MM.1S (cell line): Measurements from ENCODE around the gene SNRPD3.

Experiments used
- DNase-seq: peaks from one replicate; pipeline ENCODE4 v3.0.0-alpha.2; 2015
- H2AFZ ChIP-seq: fragments of 300-600 bp; sonication (generic); 2 replicates; pipeline ENCODE4 v1.6.0; 2016; ENCODE audit warnings: antibody characterized with exemption, low read length
- H3F3A ChIP-seq: fragments of 300-600 bp; sonication (generic); 2 replicates; pipeline ENCODE4 v1.6.1; 2016; ENCODE audit warnings: mild to moderate bottlenecking, antibody characterized with exemption, low read length, moderate library complexity, mixed read lengths; ENCODE audit not compliant: insufficient read depth
- H3K27ac ChIP-seq: fragments of 300-600 bp; sonication (generic); 2 replicates; pipeline ENCODE4 v1.5.1; 2016; ENCODE audit warnings: mild to moderate bottlenecking, low read length
- H3K27me3 ChIP-seq: fragments of 300-600 bp; sonication (generic); replicated peaks from 2 replicates; pipeline ENCODE4 v1.6.0; 2016; ENCODE audit warnings: low read length; ENCODE audit not compliant: insufficient read depth
- H3K36me3 ChIP-seq: fragments of 300-600 bp; sonication (generic); replicated peaks from 2 replicates; pipeline ENCODE4 v1.6.1; 2016; ENCODE audit warnings: mild to moderate bottlenecking, low read length, mixed read lengths; ENCODE audit not compliant: insufficient read depth
- H3K4me1 ChIP-seq: fragments of 300-600 bp; sonication (generic); 2 replicates; pipeline ENCODE4 v1.6.1; 2016; ENCODE audit warnings: low read length, mixed read lengths
- H3K4me2 ChIP-seq: fragments of 300-600 bp; sonication (generic); 2 replicates; pipeline ENCODE4 v1.6.0; 2016; ENCODE audit warnings: low read depth, low read length
- H3K4me3 ChIP-seq: fragments of 300-600 bp; sonication (generic); 2 replicates; pipeline ENCODE4 v1.5.1; 2016; ENCODE audit warnings: low read length, mixed read lengths
- H3K79me2 ChIP-seq: fragments of 300-600 bp; sonication (generic); 2 replicates; pipeline ENCODE4 v1.6.1; 2016; ENCODE audit warnings: mixed run types, low read length, mixed read lengths
- H3K9ac ChIP-seq: fragments of 300-600 bp; sonication (generic); 2 replicates; pipeline ENCODE4 v1.6.1; 2016; ENCODE audit warnings: low read length, mixed read lengths
- H3K9me2 ChIP-seq: fragments of 300-600 bp; sonication (generic); replicated peaks from 2 replicates; pipeline ENCODE4 v1.6.1; 2016; ENCODE audit warnings: mild to moderate bottlenecking, low read length, mixed read lengths; ENCODE audit not compliant: insufficient read depth
- H3K9me3 ChIP-seq: fragments of 300-600 bp; sonication (generic); replicated peaks from 2 replicates; pipeline ENCODE4 v1.6.1; 2016; ENCODE audit warnings: mild to moderate bottlenecking, low read length, mixed read lengths; ENCODE audit not compliant: insufficient read depth
- H4K20me1 ChIP-seq: fragments of 300-600 bp; sonication (generic); 2 replicates; pipeline ENCODE4 v1.6.1; 2016; ENCODE audit warnings: mild to moderate bottlenecking, low read length, moderate library complexity, mixed read lengths; ENCODE audit not compliant: insufficient read depth
- CTCF ChIP-seq: fragments of 300-600 bp; sonication (generic); IDR thresholded peaks from 2 replicates; pipeline ENCODE4 v1.5.1; 2016; ENCODE audit warnings: antibody characterized with exemption, low read length, mixed read lengths
- EZH2 ChIP-seq: fragments of 300-600 bp; sonication (generic); optimal IDR thresholded peaks from 2 replicates; pipeline ENCODE3; 2017; ENCODE audit warnings: low read depth, mild to moderate bottlenecking, antibody characterized with exemption, low read length, mixed read lengths
- EZH2phosphoT487 ChIP-seq: fragments of 300-600 bp; sonication (generic); IDR thresholded peaks from 2 replicates; pipeline ENCODE4 v1.6.1; 2018; ENCODE audit warnings: antibody characterized with exemption, low read length

SNRPD3 gene

GRCh38 chr22:24564376-24565058, 8.7 kb downstream of the SNRPD3 start:
- no peaks in the 10 kb centered on the region; the same call in 1 of the 2 replicates for H3F3A ChIP-seq
- no peak overlapping the region for H3K27ac ChIP-seq
- peaks cover 44% of the 10 kb centered on the region for H4K20me1 ChIP-seq
- TF ChIP-seq EZH2phosphoT487 (no peak), CTCF (no peak), EZH2 (no peak)
- no peaks in the 10 kb centered on the region for H3K9me3 ChIP-seq
- H3K4me3 ChIP-seq, result no peak overlapping the region
- H3K36me3 ChIP-seq, result peaks cover 16% of the 10 kb centered on the region
- H3K9me2 ChIP-seq, result no peaks in the 10 kb centered on the region
- H2AFZ ChIP-seq, result no peak overlapping the region
- DNase-seq, result no peak
- H3K27me3 ChIP-seq, result no peaks in the 10 kb centered on the region
- H3K79me2 ChIP-seq, result peaks cover 94% of the 10 kb centered on the region
- H3K4me2 ChIP-seq, result no peak overlapping the region
- H3K4me1 ChIP-seq, result no peaks in the 10 kb centered on the region; the same call in 1 of the 2 replicates
- no peak overlapping the region for H3K9ac ChIP-seq

- TF ChIP-seq CTCF (no peak), EZH2phosphoT487 (no peak), EZH2 (no peak)
- DNase-seq, result no peak
- Histone ChIP-seq H2AFZ (no peak overlapping the region), H3K4me3 (no peak overlapping the region), H3K9ac (no peak overlapping the region), H3K4me1 (no peaks in the 10 kb centered on the region; the same call in 1 of the 2 replicates), H3K36me3 (peaks cover 16% of the 10 kb centered on the region), H3K27ac (no peak overlapping the region), H3K9me2 (no peaks in the 10 kb centered on the region), H4K20me1 (peaks cover 44% of the 10 kb centered on the region), H3F3A (no peaks in the 10 kb centered on the region; the same call in 1 of the 2 replicates), H3K4me2 (no peak overlapping the region), H3K9me3 (no peaks in the 10 kb centered on the region), H3K79me2 (peaks cover 94% of the 10 kb centered on the region), H3K27me3 (no peaks in the 10 kb centered on the region)
Observed at GRCh38 chr22:24565077-24565476, 9.3 kb downstream of the SNRPD3 start.

- Histone ChIP-seq H3K4me3 (no peak overlapping the region), H3K9ac (no peak overlapping the region), H2AFZ (no peak overlapping the region), H3K36me3 (peaks cover 7% of the 10 kb centered on the region), H3K9me3 (no peaks in the 10 kb centered on the region), H3K27me3 (no peaks in the 10 kb centered on the region), H3K9me2 (no peaks in the 10 kb centered on the region), H3K4me2 (no peak overlapping the region), H3F3A (no peaks in the 10 kb centered on the region; the same call in 1 of the 2 replicates), H3K79me2 (peaks cover 79% of the 10 kb centered on the region), H3K27ac (no peak overlapping the region), H3K4me1 (no peaks in the 10 kb centered on the region; the same call in 1 of the 2 replicates), H4K20me1 (peaks cover 36% of the 10 kb centered on the region)
- TF ChIP-seq EZH2, result no peak
- no peak for TF ChIP-seq CTCF
- TF ChIP-seq EZH2phosphoT487, result no peak
- DNase-seq, result no peak
Observed at GRCh38 chr22:24566899-24567511, 11.2 kb downstream of the SNRPD3 start.
